IMR-90 (cell line): ENCODE data around the gene STAP2. TPM values are rescaled to one million over a fixed set of nuclear protein-coding genes. Genes with fewer than 3 reads are reported as not detected.

ENCODE experiments used
- ATAC-seq: fragments of 200-7000 bp; cut with Tn5 transposase; 2 replicates; pipeline ENCODE4 v1.9.1; 2020; ENCODE audit warnings: low read depth, mild to moderate bottlenecking, moderate library complexity
- BruUV-seq: library from RNA; stranded (reverse); fragments of 400-500 nt; replicated peaks from 2 replicates; lab custom pipeline; 2021; lab: Mats Ljungman, UMichigan
- CTCF ChIA-PET: fragments of 300-600 bp; formaldehyde crosslinking; extraction: SDS; loops from one replicate; lab custom pipeline; 2021; ENCODE audit warnings: antibody characterized with exemption; lab: Yijun Ruan, JAX
- POLR2A ChIA-PET: fragments of 300-600 bp; sonication (Branson Sonifier 250); formaldehyde crosslinking; loops from one replicate; lab custom pipeline; 2022; ENCODE audit warnings: antibody characterized with exemption; ENCODE audit not compliant: unreplicated experiment; lab: Charles Lee
- DNase-seq: peaks from one replicate; pipeline ENCODE4 v3.0.0; 2013
- H2AFZ ChIP-seq: replicated peaks from 2 replicates; pipeline ENCODE3; 2013; ENCODE audit warnings: low read length, mild to moderate bottlenecking; ENCODE audit not compliant: poor library complexity
- H2AK5ac ChIP-seq: 2 replicates; pipeline ENCODE4 v1.6.1; 2013; ENCODE audit warnings: low read depth, low read length, inconsistent platforms
- H2AK9ac ChIP-seq: replicated peaks from 2 replicates; pipeline ENCODE3; 2013; ENCODE audit warnings: mild to moderate bottlenecking, low read depth, low read length, moderate library complexity; ENCODE audit not compliant: poor library complexity
- H2BK120ac ChIP-seq: 2 replicates; pipeline ENCODE4 v1.6.1; 2013; ENCODE audit warnings: low read depth, low read length, inconsistent platforms
- H2BK15ac ChIP-seq: 3 replicates; pipeline ENCODE4 v1.6.1; 2013; ENCODE audit warnings: low read depth, low read length, inconsistent platforms
- H2BK20ac ChIP-seq: 2 replicates; pipeline ENCODE4 v1.6.1; 2013; ENCODE audit warnings: low read depth, mild to moderate bottlenecking, inconsistent platforms, low read length, moderate library complexity
- H2BK5ac ChIP-seq: 2 replicates; pipeline ENCODE4 v1.6.1; 2013; ENCODE audit warnings: mild to moderate bottlenecking, low read depth, low read length, inconsistent platforms; ENCODE audit not compliant: poor library complexity, severe bottlenecking
- H3K14ac ChIP-seq: replicated peaks from 2 replicates; pipeline ENCODE4 v1.6.1; 2013; ENCODE audit warnings: low read depth, low read length, inconsistent platforms
- H3K18ac ChIP-seq: 2 replicates; pipeline ENCODE4 v1.6.1; 2013; ENCODE audit warnings: low read depth, low read length, control low read depth
- H3K23ac ChIP-seq: 2 replicates; pipeline ENCODE4 v1.6.1; 2013; ENCODE audit warnings: low read depth, low read length, inconsistent platforms
- H3K27ac ChIP-seq: 2 replicates; pipeline ENCODE4 v1.5.1; 2013; ENCODE audit warnings: mild to moderate bottlenecking, control low read depth, low read length; ENCODE audit not compliant: insufficient read depth
- H3K27me3 ChIP-seq: 2 replicates; pipeline ENCODE4 v1.6.1; 2013; ENCODE audit warnings: low read length; ENCODE audit not compliant: control insufficient read depth, insufficient read depth
- H3K36me3 ChIP-seq: 2 replicates; pipeline ENCODE4 v1.6.1; 2013; ENCODE audit warnings: low read length, mixed read lengths; ENCODE audit not compliant: control insufficient read depth, insufficient read depth
- H3K4ac ChIP-seq: 2 replicates; pipeline ENCODE4 v1.6.1; 2013; ENCODE audit warnings: low read depth, low read length, inconsistent platforms
- H3K4me1 ChIP-seq: 2 replicates; pipeline ENCODE4 v1.6.1; 2013; ENCODE audit warnings: low read length, mixed read lengths; ENCODE audit not compliant: control insufficient read depth, insufficient read depth
- H3K4me2 ChIP-seq: 2 replicates; pipeline ENCODE4 v1.6.1; 2013; ENCODE audit warnings: low read depth, mild to moderate bottlenecking, control low read depth, low read length, moderate library complexity
- H3K4me3 ChIP-seq: 2 replicates; pipeline ENCODE4 v1.5.1; 2013; ENCODE audit warnings: low read depth, mild to moderate bottlenecking, control low read depth, low read length, moderate library complexity; ENCODE audit not compliant: insufficient read depth
- H3K56ac ChIP-seq: 2 replicates; pipeline ENCODE4 v1.6.1; 2013; ENCODE audit warnings: low read length, inconsistent platforms; ENCODE audit not compliant: insufficient read depth; ENCODE audit errors: extremely low read depth
- H3K79me1 ChIP-seq, 2 experiments: 2 replicates each; pipeline ENCODE4 v1.6.1; 2013; ENCODE audit warnings: low read length in 2 of 2, inconsistent platforms in 1 of 2, low read depth in 1 of 2
- H3K9ac ChIP-seq: 2 replicates; pipeline ENCODE4 v1.6.1; 2013; ENCODE audit warnings: low read depth, low read length, control low read depth
- H3K9me1 ChIP-seq: 2 replicates; pipeline ENCODE4 v1.6.1; 2013; ENCODE audit warnings: low read length, inconsistent platforms; ENCODE audit not compliant: insufficient read depth
- H3K9me3 ChIP-seq: 2 replicates; pipeline ENCODE4 v1.6.1; 2013; ENCODE audit warnings: low read length; ENCODE audit not compliant: control insufficient read depth, insufficient read depth
- H4K20me1 ChIP-seq: 2 replicates; pipeline ENCODE4 v1.6.1; 2013; ENCODE audit warnings: low read length, inconsistent platforms; ENCODE audit not compliant: insufficient read depth
- H4K5ac ChIP-seq: 2 replicates; pipeline ENCODE4 v1.6.1; 2013; ENCODE audit warnings: mild to moderate bottlenecking, low read depth, low read length, control low read depth
- H4K8ac ChIP-seq, 2 experiments: 2 replicates each; pipeline ENCODE4 v1.6.1; 2013; ENCODE audit warnings: low read depth in 2 of 2, low read length in 2 of 2, control low read depth in 1 of 2, inconsistent platforms in 1 of 2
- H4K91ac ChIP-seq: 2 replicates; pipeline ENCODE4 v1.6.1; 2013; ENCODE audit warnings: low read depth, low read length, inconsistent platforms; ENCODE audit not compliant: insufficient read depth
- BHLHE40 ChIP-seq: fragments of 150-350 bp; IDR thresholded peaks from 2 replicates; pipeline ENCODE4 v1.6.1; 2016; ENCODE audit warnings: mild to moderate bottlenecking, low read depth, low read length
- CEBPB ChIP-seq: IDR thresholded peaks from 2 replicates; pipeline ENCODE4 v1.6.1; 2012; ENCODE audit warnings: low read depth, low read length, improper control_type of control experiment
- CHD1 ChIP-seq: IDR thresholded peaks from 2 replicates; pipeline ENCODE4 v1.6.1; 2012; ENCODE audit warnings: low read depth, low read length, improper control_type of control experiment
- MXI1 ChIP-seq: IDR thresholded peaks from 2 replicates; pipeline ENCODE4 v1.6.1; 2012; ENCODE audit warnings: low read depth, mild to moderate bottlenecking, low read length, moderate library complexity, borderline replicate concordance
- NFE2L2 ChIP-seq: fragments of 150-350 bp; IDR thresholded peaks from 2 replicates; pipeline ENCODE4 v1.6.1; 2016; ENCODE audit warnings: low read depth, mild to moderate bottlenecking, low read length
- RAD21 ChIP-seq: IDR thresholded peaks from 2 replicates; pipeline ENCODE4 v1.6.1; 2012; ENCODE audit warnings: low read length, improper control_type of control experiment
- WGBS, 2 experiments: methylation state at CpG; one replicate each; pipeline versions ENCODE4 v1.1.5 to v1.1.7; 2013; ENCODE audit warnings: missing lambda C conversion rate in 2 of 2; ENCODE audit not compliant: insufficient read length in 1 of 2; ENCODE audit errors: extremely low coverage in 2 of 2; 5-methylcytosine and 5-hydroxymethylcytosine counted together
- dilution Hi-C: fragments of 300-500 bp; cut with HindIII; formaldehyde crosslinking; loops from one replicate; pipeline ENCODE4 v1.14.3; 2018; ENCODE audit warnings: low sequenced_read_pairs; ENCODE audit not compliant: unreplicated experiment
- in situ Hi-C: fragments of 300-500 bp; cut with MboI; formaldehyde crosslinking; loops from 3 replicates; pipeline ENCODE4 v1.14.3; 2019; ENCODE audit warnings: low sequenced_read_pairs, inconsistent platforms, mixed read lengths
- intact Hi-C: fragments of 100-400 bp; cut with micrococcal nuclease; formaldehyde crosslinking; loops from 2 replicates; pipeline ENCODE4 v1.10.0; 2022
- polyA plus RNA-seq, 3 experiments: library from polyadenylated mRNA; depleted of rRNA; stranded (reverse); fragments of >200 nt; gene quantifications; 2 replicates each; pipeline ENCODE4 v1.2.3, GENCODE V29; 2012; ENCODE audit warnings: low replicate concordance in 1 of 3
- total RNA-seq: library from RNA; depleted of rRNA; stranded (reverse); fragments of >200 nt; gene quantifications from 2 replicates; pipeline ENCODE4 v1.2.3, GENCODE V29; 2012
- TF ChIP-seq, protein P1 (sequence below): conservative IDR thresholded peaks from 2 replicates; pipeline ENCODE4 v1.5.1; 2012; ENCODE audit warnings: mild to moderate bottlenecking, low read depth, low read length, improper control_type of control experiment
- TF ChIP-seq, protein P2 (sequence below): fragments of 150-350 bp; IDR thresholded peaks from 2 replicates; pipeline ENCODE4 v1.6.1; 2017; ENCODE audit warnings: mild to moderate bottlenecking, antibody characterized with exemption, low read length, low read depth

Gene STAP2
- total and polyA plus RNA-seq, 2 of the 4 experiments (the other 2 are of a cell fraction): 1.3 to 3.4 TPM

DNA sequence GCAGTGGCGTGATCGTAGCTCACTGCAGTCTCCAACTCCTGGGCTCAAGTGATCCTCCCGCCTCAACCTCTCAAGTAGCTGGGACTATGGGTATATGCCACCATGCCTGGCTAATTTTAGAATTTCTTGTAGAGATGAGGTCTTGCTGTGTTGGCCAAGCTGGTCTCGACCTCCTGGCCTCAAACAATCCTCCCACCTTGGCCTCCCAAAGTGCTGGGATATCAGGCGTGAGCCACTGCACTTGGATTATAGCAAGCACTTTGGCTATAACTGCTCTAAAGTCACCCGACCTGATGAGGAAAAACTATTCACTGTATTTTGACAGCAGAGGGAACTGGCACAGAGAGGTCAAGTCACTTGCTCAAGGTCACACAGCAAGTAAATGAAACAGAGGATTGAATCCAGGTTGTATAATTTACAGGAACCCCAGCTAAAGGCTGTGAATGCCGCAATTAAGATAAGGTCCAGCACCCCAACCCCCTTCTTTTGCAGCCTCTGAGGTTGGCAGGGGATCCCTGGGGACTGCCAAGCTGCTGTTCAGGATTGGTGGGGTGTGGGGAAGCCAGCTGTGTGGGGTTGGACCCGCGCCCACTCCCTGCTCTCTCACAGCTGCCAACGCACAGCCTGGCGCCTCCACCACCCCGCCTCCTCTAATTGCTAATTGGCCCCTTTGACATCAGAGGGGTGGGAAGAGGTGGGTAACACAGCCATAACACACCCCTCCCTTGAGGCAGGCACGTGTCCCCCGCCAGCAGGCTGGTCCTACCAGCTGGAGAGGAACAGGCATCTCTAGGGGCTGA is 42.5 kb downstream of the STAP2 start:
- Histone ChIP-seq H2BK120ac (no peak overlapping the region), H3K9me1 (no peaks in the 10 kb centered on the region), H3K4me2 (no peak overlapping the region), H4K5ac (no peak overlapping the region), H2BK15ac (no peak overlapping the region), H3K18ac (no peak overlapping the region), H3K79me1 (no peaks in the 10 kb centered on the region), H3K56ac (no peak overlapping the region), H4K20me1 (no peaks in the 10 kb centered on the region), H3K4ac (no peak overlapping the region), H4K91ac (no peak overlapping the region), H3K4me3 (no peak overlapping the region), H2BK20ac (no peak overlapping the region), H3K14ac (no peak overlapping the region), H2AK5ac (no peak overlapping the region), H4K8ac (no peak overlapping the region), H2AK9ac (no peak overlapping the region), H3K27me3 (peaks cover 12% of the 10 kb centered on the region), H3K9me3 (no peaks in the 10 kb centered on the region), H3K23ac (no peak overlapping the region), H3K4me1 (peaks cover 3% of the 10 kb centered on the region; the same call in 1 of the 2 replicates), H3K27ac (no peak overlapping the region), H3K9ac (no peak overlapping the region), H3K36me3 (no peaks in the 10 kb centered on the region), H2BK5ac (no peak overlapping the region), H2AFZ (no peak overlapping the region)
- no TSS peak for BruUV-seq
- no peak for DNase-seq
- ChIA-PET CTCF (no interaction called here), POLR2A (interaction anchor here (0.6 kb wide), 1 partner anchor 179 kb away, joined by 5 read pairs; no protein-coding TSS in a partner anchor)
- intact Hi-C loops: no loop called here
- TF ChIP-seq NFE2L2 (no peak), MXI1 (no peak), CEBPB (no peak), CHD1 (no peak), RAD21 (no peak), BHLHE40 (no peak)
- TF ChIP-seq, protein P1, sequence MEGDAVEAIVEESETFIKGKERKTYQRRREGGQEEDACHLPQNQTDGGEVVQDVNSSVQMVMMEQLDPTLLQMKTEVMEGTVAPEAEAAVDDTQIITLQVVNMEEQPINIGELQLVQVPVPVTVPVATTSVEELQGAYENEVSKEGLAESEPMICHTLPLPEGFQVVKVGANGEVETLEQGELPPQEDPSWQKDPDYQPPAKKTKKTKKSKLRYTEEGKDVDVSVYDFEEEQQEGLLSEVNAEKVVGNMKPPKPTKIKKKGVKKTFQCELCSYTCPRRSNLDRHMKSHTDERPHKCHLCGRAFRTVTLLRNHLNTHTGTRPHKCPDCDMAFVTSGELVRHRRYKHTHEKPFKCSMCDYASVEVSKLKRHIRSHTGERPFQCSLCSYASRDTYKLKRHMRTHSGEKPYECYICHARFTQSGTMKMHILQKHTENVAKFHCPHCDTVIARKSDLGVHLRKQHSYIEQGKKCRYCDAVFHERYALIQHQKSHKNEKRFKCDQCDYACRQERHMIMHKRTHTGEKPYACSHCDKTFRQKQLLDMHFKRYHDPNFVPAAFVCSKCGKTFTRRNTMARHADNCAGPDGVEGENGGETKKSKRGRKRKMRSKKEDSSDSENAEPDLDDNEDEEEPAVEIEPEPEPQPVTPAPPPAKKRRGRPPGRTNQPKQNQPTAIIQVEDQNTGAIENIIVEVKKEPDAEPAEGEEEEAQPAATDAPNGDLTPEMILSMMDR: no peak
- TF ChIP-seq, protein P2, sequence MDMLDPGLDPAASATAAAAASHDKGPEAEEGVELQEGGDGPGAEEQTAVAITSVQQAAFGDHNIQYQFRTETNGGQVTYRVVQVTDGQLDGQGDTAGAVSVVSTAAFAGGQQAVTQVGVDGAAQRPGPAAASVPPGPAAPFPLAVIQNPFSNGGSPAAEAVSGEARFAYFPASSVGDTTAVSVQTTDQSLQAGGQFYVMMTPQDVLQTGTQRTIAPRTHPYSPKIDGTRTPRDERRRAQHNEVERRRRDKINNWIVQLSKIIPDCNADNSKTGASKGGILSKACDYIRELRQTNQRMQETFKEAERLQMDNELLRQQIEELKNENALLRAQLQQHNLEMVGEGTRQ: 0 out of 2 replicates have a peak, but pooled peaks have one; percentile 25
- WGBS, 2 experiments: 52% methylated on average over 3 of the region's 14 CpGs; no CpG with 5 or more reads in 1 of the 2 experiments
- dilution Hi-C loops: no loop called here
- ATAC-seq: peak; percentile 62
- in situ Hi-C loops: no loop called here
